Measurements from ENCODE around the gene MRPL3.

The MRPL3 gene

GRCh38 chr3:131502530-131503319 lies at the start of gene MRPL3:
Gene MRPL3 (minus strand): TSS chr3:131502971. CDS start chr3:131502821, 150 bp downstream.
- Histone ChIP-seq H3K9ac (ENCODE audit: insufficient read length) (peak within 1 kb of the TSS; percentile 98), H3K9me3 (ENCODE audit: low read depth, low read length) (no peaks in the 10 kb centered on the region), H3K36me3 (ENCODE audit: insufficient read depth, low read length) (peaks cover 38% of the 10 kb centered on the region), H3K4me3 (peak within 1 kb of the TSS; percentile 98), H3K27ac (peak within 1 kb of the TSS; percentile 79)
- TF ChIP-seq POLR2AphosphoS5 (IDR thresholded peaks at IDR 0.05; ENCODE audit: borderline replicate concordance, low read depth, low read length) (peak; percentile 95), EZH2 (IDR thresholded peaks at IDR 0.05) (no peak), FOXP2 (optimal IDR thresholded peaks at IDR 0.05; ENCODE audit: control extremely low read depth, extremely low read length, insufficient read depth) (peak; percentile 92)
- DNase-seq (ENCODE audit: low read depth, low spot score), result peak; percentile 70

- Histone ChIP-seq H3K27ac (no peak overlapping the region), H3K4me3 (no peak overlapping the region), H3K36me3 (ENCODE audit: insufficient read depth, low read length) (no peaks in the 10 kb centered on the region), H3K9ac (ENCODE audit: insufficient read length) (no peak overlapping the region), H3K9me3 (ENCODE audit: low read depth, low read length) (no peaks in the 10 kb centered on the region)
- TF ChIP-seq POLR2AphosphoS5 (IDR thresholded peaks at IDR 0.05; ENCODE audit: borderline replicate concordance, low read depth, low read length) (no peak), EZH2 (IDR thresholded peaks at IDR 0.05) (no peak), FOXP2 (optimal IDR thresholded peaks at IDR 0.05; ENCODE audit: control extremely low read depth, extremely low read length, insufficient read depth) (no peak)
- no peak for DNase-seq (ENCODE audit: low read depth, low spot score)
Measured at GRCh38 chr3:131551761-131552160, 49.0 kb upstream of the MRPL3 start.

GRCh38 chr3:131550562-131551465 lies 48.0 kb upstream of the MRPL3 start:
- Histone ChIP-seq H3K9me3 (ENCODE audit: low read depth, low read length) (no peaks in the 10 kb centered on the region), H3K27ac (no peak overlapping the region), H3K36me3 (ENCODE audit: insufficient read depth, low read length) (no peaks in the 10 kb centered on the region), H3K4me3 (no peak overlapping the region), H3K9ac (ENCODE audit: insufficient read length) (no peak overlapping the region)
- no peak for DNase-seq (ENCODE audit: low read depth, low spot score)
- TF ChIP-seq POLR2AphosphoS5 (IDR thresholded peaks at IDR 0.05; ENCODE audit: borderline replicate concordance, low read depth, low read length) (no peak), EZH2 (IDR thresholded peaks at IDR 0.05) (no peak), FOXP2 (optimal IDR thresholded peaks at IDR 0.05; ENCODE audit: control extremely low read depth, extremely low read length, insufficient read depth) (no peak)

- H3K9ac ChIP-seq (ENCODE audit: insufficient read length), result no peak overlapping the region
- DNase-seq (ENCODE audit: low read depth, low spot score), result no peak
- no peak overlapping the region for H3K27ac ChIP-seq
- TF ChIP-seq FOXP2 (optimal IDR thresholded peaks at IDR 0.05; ENCODE audit: control extremely low read depth, extremely low read length, insufficient read depth) (no peak), EZH2 (IDR thresholded peaks at IDR 0.05) (no peak), POLR2AphosphoS5 (IDR thresholded peaks at IDR 0.05; ENCODE audit: borderline replicate concordance, low read depth, low read length) (no peak)
- H3K9me3 ChIP-seq (ENCODE audit: low read depth, low read length), result no peaks in the 10 kb centered on the region
- H3K4me3 ChIP-seq, result no peak overlapping the region
- H3K36me3 ChIP-seq (ENCODE audit: insufficient read depth, low read length), result no peaks in the 10 kb centered on the region
Measured at GRCh38 chr3:131549340-131549739, 46.6 kb upstream of the MRPL3 start.

- no peak for TF ChIP-seq FOXP2 (optimal IDR thresholded peaks at IDR 0.05; ENCODE audit: control extremely low read depth, extremely low read length, insufficient read depth)
- no peak for TF ChIP-seq EZH2 (IDR thresholded peaks at IDR 0.05)
- no peak for TF ChIP-seq POLR2AphosphoS5 (IDR thresholded peaks at IDR 0.05; ENCODE audit: borderline replicate concordance, low read depth, low read length)
- no peaks in the 10 kb centered on the region for H3K9me3 ChIP-seq (ENCODE audit: low read depth, low read length)
- no peak overlapping the region for H3K9ac ChIP-seq (ENCODE audit: insufficient read length)
- no peaks in the 10 kb centered on the region for H3K36me3 ChIP-seq (ENCODE audit: insufficient read depth, low read length)
- H3K4me3 ChIP-seq, result no peak overlapping the region
- no peak for DNase-seq (ENCODE audit: low read depth, low spot score)
- H3K27ac ChIP-seq, result no peak overlapping the region
Measured at GRCh38 chr3:131547585-131547984, 44.8 kb upstream of the MRPL3 start.

GRCh38 chr3:131546441-131546840 lies 43.7 kb upstream of the MRPL3 start:
- no peak for DNase-seq (ENCODE audit: low read depth, low spot score)
- H3K4me3 ChIP-seq, result no peak overlapping the region
- H3K9me3 ChIP-seq (ENCODE audit: low read depth, low read length), result no peaks in the 10 kb centered on the region
- no peak overlapping the region for H3K27ac ChIP-seq
- H3K9ac ChIP-seq (ENCODE audit: insufficient read length), result no peak overlapping the region
- TF ChIP-seq FOXP2 (optimal IDR thresholded peaks at IDR 0.05; ENCODE audit: control extremely low read depth, extremely low read length, insufficient read depth) (no peak), POLR2AphosphoS5 (IDR thresholded peaks at IDR 0.05; ENCODE audit: borderline replicate concordance, low read depth, low read length) (no peak), EZH2 (IDR thresholded peaks at IDR 0.05) (no peak)
- 0 out of 2 replicates have a peak, but pooled peaks cover 6% of the 10 kb centered on the region for H3K36me3 ChIP-seq (ENCODE audit: insufficient read depth, low read length)

- Histone ChIP-seq H3K27ac (no peak overlapping the region), H3K36me3 (ENCODE audit: insufficient read depth, low read length) (0 out of 2 replicates have a peak, but pooled peaks cover 6% of the 10 kb centered on the region), H3K4me3 (no peak overlapping the region), H3K9me3 (ENCODE audit: low read depth, low read length) (no peaks in the 10 kb centered on the region), H3K9ac (ENCODE audit: insufficient read length) (no peak overlapping the region)
- no peak for DNase-seq (ENCODE audit: low read depth, low spot score)
- TF ChIP-seq FOXP2 (optimal IDR thresholded peaks at IDR 0.05; ENCODE audit: control extremely low read depth, extremely low read length, insufficient read depth) (no peak), POLR2AphosphoS5 (IDR thresholded peaks at IDR 0.05; ENCODE audit: borderline replicate concordance, low read depth, low read length) (no peak), EZH2 (IDR thresholded peaks at IDR 0.05) (no peak)
Measured at GRCh38 chr3:131544557-131544956, 41.8 kb upstream of the MRPL3 start.

- Histone ChIP-seq H3K27ac (no peak overlapping the region), H3K9ac (ENCODE audit: insufficient read length) (peak overlapping the region; percentile 12), H3K4me3 (no peak overlapping the region), H3K9me3 (ENCODE audit: low read depth, low read length) (no peaks in the 10 kb centered on the region), H3K36me3 (ENCODE audit: insufficient read depth, low read length) (0 out of 2 replicates have a peak, but pooled peaks cover 6% of the 10 kb centered on the region)
- no peak for DNase-seq (ENCODE audit: low read depth, low spot score)
- TF ChIP-seq EZH2 (IDR thresholded peaks at IDR 0.05), result no peak
- TF ChIP-seq POLR2AphosphoS5 (IDR thresholded peaks at IDR 0.05; ENCODE audit: borderline replicate concordance, low read depth, low read length), result no peak
- no peak for TF ChIP-seq FOXP2 (optimal IDR thresholded peaks at IDR 0.05; ENCODE audit: control extremely low read depth, extremely low read length, insufficient read depth)
Measured at GRCh38 chr3:131543714-131544113, 40.9 kb upstream of the MRPL3 start.
